SKM-1 treated with dmso at 0.1 percent for 144 hours (cell line): Measurements from ENCODE around the gene ADAMTS3.
"Not testable (repeated sequence)": the region's sequence is repeated elsewhere in the genome, so short reads cannot be mapped to it uniquely, and the experiment has no call there.

ENCODE experiments used
- DNase-seq: peaks from one replicate; lab custom pipeline; 2025; ENCODE audit not compliant: unreplicated experiment; lab: John Stamatoyannopoulos, UW

ADAMTS3 gene

GRCh38 chr4:72553540-72554337 is 15.3 kb downstream of the ADAMTS3 start:
- DNase-seq: no peak

- DNase-seq: no peak
Measured at GRCh38 chr4:72552447-72552846, 16.6 kb downstream of the ADAMTS3 start.

- DNase-seq: no peak
Measured at GRCh38 chr4:72546456-72546855, 22.6 kb downstream of the ADAMTS3 start.

- not testable (repeated sequence) for DNase-seq
Measured at GRCh38 chr4:72540694-72541093, 28.3 kb downstream of the ADAMTS3 start.

GRCh38 chr4:72538006-72538405 is 31.0 kb downstream of the ADAMTS3 start:
- DNase-seq: no peak

- DNase-seq: no peak
Measured at GRCh38 chr4:72536443-72536842, 32.6 kb downstream of the ADAMTS3 start.

GRCh38 chr4:72531768-72532290 is 37.2 kb downstream of the ADAMTS3 start:
- peak; percentile 19 for DNase-seq

GRCh38 chr4:72531322-72531721 is 37.7 kb downstream of the ADAMTS3 start:
- DNase-seq: no peak

- no peak for DNase-seq
Measured at GRCh38 chr4:72529148-72529822, 39.7 kb downstream of the ADAMTS3 start.

- DNase-seq: no peak
Measured at GRCh38 chr4:72527038-72527646, 41.9 kb downstream of the ADAMTS3 start.

- no peak for DNase-seq
Measured at GRCh38 chr4:72525938-72526337, 43.1 kb downstream of the ADAMTS3 start.

GRCh38 chr4:72522440-72522839 is 46.6 kb downstream of the ADAMTS3 start:
- no peak for DNase-seq

GRCh38 chr4:72513227-72513626 is 55.8 kb downstream of the ADAMTS3 start:
- DNase-seq: no peak

GRCh38 chr4:72507860-72508419 is 61.1 kb downstream of the ADAMTS3 start:
- DNase-seq: no peak

GRCh38 chr4:72507167-72507566 is 61.9 kb downstream of the ADAMTS3 start:
- no peak for DNase-seq

- DNase-seq: no peak
Measured at GRCh38 chr4:72505314-72505744, 63.7 kb downstream of the ADAMTS3 start.

GRCh38 chr4:72500214-72500613 is 68.8 kb downstream of the ADAMTS3 start:
- DNase-seq: no peak

- no peak for DNase-seq
Measured at GRCh38 chr4:72496119-72496518, 72.9 kb downstream of the ADAMTS3 start.

GRCh38 chr4:72494156-72494555 is 74.9 kb downstream of the ADAMTS3 start:
- DNase-seq: no peak

- DNase-seq: no peak
Measured at GRCh38 chr4:72489267-72489666, 79.8 kb downstream of the ADAMTS3 start.

- no peak for DNase-seq
Measured at GRCh38 chr4:72486991-72487390, 82.0 kb downstream of the ADAMTS3 start.
